ENCODE measurements around the gene IL1F10. TPM values are rescaled to one million over a fixed set of nuclear protein-coding genes. Genes with fewer than 3 reads are reported as not detected.

Gene IL1F10
- total RNA-seq, 1 donor from 2014 or later, result not detected

DNA sequence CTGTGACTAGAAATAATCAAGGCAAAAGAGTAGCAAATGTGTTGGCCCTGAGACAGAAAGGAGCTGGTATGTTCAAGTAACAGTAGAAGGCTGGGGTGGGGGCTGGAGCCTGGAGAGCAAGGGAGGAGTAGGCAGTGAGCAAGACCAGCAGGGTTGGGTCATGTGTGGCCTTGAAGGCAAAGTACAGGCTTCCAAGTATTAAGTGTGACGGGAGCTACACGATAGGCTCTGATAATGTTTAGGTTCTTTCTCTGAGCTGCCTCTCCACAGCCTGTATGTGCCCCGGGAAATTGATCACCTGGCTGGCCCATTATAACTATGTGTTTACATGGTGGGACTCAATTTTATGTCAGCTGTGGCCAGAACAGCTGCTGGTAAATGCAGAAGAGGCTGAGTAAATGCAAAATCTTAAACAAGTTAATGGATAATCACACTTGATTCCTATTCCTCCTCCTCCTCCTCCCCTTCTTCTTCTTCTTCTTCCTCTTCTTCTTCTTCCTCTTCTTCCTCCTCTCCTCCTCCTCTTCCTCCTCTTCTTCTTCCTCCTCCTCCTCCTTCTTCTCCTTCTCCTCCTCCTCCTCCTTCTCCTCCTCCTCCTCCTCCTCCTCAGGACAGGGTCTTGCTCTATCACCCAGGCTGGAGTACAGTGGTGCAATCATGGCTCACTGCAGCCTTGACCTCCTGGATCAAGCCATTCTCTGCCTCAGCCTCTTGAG is 9.3 kb downstream of the IL1F10 start:
- H3K36me3 ChIP-seq (ENCODE audit: control insufficient read depth, insufficient read depth, low read length), result no peaks in the 10 kb centered on the region
- TF ChIP-seq, protein P1, sequence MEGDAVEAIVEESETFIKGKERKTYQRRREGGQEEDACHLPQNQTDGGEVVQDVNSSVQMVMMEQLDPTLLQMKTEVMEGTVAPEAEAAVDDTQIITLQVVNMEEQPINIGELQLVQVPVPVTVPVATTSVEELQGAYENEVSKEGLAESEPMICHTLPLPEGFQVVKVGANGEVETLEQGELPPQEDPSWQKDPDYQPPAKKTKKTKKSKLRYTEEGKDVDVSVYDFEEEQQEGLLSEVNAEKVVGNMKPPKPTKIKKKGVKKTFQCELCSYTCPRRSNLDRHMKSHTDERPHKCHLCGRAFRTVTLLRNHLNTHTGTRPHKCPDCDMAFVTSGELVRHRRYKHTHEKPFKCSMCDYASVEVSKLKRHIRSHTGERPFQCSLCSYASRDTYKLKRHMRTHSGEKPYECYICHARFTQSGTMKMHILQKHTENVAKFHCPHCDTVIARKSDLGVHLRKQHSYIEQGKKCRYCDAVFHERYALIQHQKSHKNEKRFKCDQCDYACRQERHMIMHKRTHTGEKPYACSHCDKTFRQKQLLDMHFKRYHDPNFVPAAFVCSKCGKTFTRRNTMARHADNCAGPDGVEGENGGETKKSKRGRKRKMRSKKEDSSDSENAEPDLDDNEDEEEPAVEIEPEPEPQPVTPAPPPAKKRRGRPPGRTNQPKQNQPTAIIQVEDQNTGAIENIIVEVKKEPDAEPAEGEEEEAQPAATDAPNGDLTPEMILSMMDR (IDR thresholded peaks at IDR 0.05; ENCODE audit: insufficient read depth, low read length, severe bottlenecking), result no peak
- DNase-seq (ENCODE audit: low read depth), result no peak
- no peaks in the 10 kb centered on the region for H3K27me3 ChIP-seq (ENCODE audit: control insufficient read depth, insufficient read depth, low read length)
- H3K4me3 ChIP-seq (ENCODE audit: low read depth, low read length), result no peak overlapping the region
- FAIRE-seq, result peak; percentile 80

GRCh38 chr2:113077921-113078320 is 10.2 kb downstream of the IL1F10 start:
- DNase-seq (ENCODE audit: low read depth) (peak; percentile 96), FAIRE-seq (peak; percentile 95)
- TF ChIP-seq, protein P1 (IDR thresholded peaks at IDR 0.05; ENCODE audit: insufficient read depth, low read length, severe bottlenecking), result no peak
- Histone ChIP-seq H3K36me3 (ENCODE audit: control insufficient read depth, insufficient read depth, low read length) (no peaks in the 10 kb centered on the region), H3K4me3 (ENCODE audit: low read depth, low read length) (no peak overlapping the region), H3K27me3 (ENCODE audit: control insufficient read depth, insufficient read depth, low read length) (no peaks in the 10 kb centered on the region)

- no peaks in the 10 kb centered on the region for H3K27me3 ChIP-seq (ENCODE audit: control insufficient read depth, insufficient read depth, low read length)
- FAIRE-seq (peak; percentile 36), DNase-seq (ENCODE audit: low read depth) (peak; percentile 98)
- H3K4me3 ChIP-seq (ENCODE audit: low read depth, low read length), result no peak overlapping the region
- no peaks in the 10 kb centered on the region for H3K36me3 ChIP-seq (ENCODE audit: control insufficient read depth, insufficient read depth, low read length)
- TF ChIP-seq, protein P1 (IDR thresholded peaks at IDR 0.05; ENCODE audit: insufficient read depth, low read length, severe bottlenecking), result no peak
Measured at GRCh38 chr2:113078350-113078839, 10.6 kb downstream of the IL1F10 start.

- DNase-seq (ENCODE audit: low read depth) (no peak), FAIRE-seq (no peak)
- H3K4me3 ChIP-seq (ENCODE audit: low read depth, low read length), result no peak overlapping the region
- no peaks in the 10 kb centered on the region for H3K36me3 ChIP-seq (ENCODE audit: control insufficient read depth, insufficient read depth, low read length)
- H3K27me3 ChIP-seq (ENCODE audit: control insufficient read depth, insufficient read depth, low read length), result no peaks in the 10 kb centered on the region
- TF ChIP-seq, protein P1 (IDR thresholded peaks at IDR 0.05; ENCODE audit: insufficient read depth, low read length, severe bottlenecking), result no peak
Measured at GRCh38 chr2:113079131-113079530, 11.4 kb downstream of the IL1F10 start.

DNA sequence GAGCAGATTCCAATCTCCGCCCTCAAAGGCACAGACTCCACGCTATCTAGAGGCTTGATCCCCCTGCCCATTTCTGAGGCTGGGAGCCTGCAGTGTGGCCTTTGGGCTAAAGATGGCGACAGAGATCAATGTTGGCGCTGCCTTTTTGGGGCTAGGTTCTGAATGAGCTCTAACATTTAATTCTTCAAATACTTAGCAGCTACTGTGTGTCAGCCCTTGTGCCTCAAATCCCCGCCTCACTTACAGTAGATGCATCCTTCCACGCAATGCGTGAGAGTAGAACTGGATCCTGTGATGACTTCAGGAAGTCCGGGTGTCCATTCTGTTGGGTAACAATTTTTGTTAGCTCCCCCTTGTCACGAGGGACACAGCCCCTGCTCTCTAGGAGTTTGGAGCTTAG is 12.4 kb downstream of the IL1F10 start:
- Histone ChIP-seq H3K27me3 (ENCODE audit: control insufficient read depth, insufficient read depth, low read length) (no peaks in the 10 kb centered on the region), H3K36me3 (ENCODE audit: control insufficient read depth, insufficient read depth, low read length) (no peaks in the 10 kb centered on the region), H3K4me3 (ENCODE audit: low read depth, low read length) (no peak overlapping the region)
- DNase-seq (ENCODE audit: low read depth), result peak; percentile 55
- TF ChIP-seq, protein P1 (IDR thresholded peaks at IDR 0.05; ENCODE audit: insufficient read depth, low read length, severe bottlenecking), result peak; percentile 91
- no peak for FAIRE-seq
